ENCODE results near the gene AGL. TPM values are rescaled to one million over a fixed set of nuclear protein-coding genes. Genes with fewer than 3 reads are reported as not detected.

The AGL gene
- total and polyA plus RNA-seq, 2 of the 8 experiments (the other 6 are each of a cell fraction or from before 2014, with no cell fraction given) = 2.7 to 19.2 TPM

DNA sequence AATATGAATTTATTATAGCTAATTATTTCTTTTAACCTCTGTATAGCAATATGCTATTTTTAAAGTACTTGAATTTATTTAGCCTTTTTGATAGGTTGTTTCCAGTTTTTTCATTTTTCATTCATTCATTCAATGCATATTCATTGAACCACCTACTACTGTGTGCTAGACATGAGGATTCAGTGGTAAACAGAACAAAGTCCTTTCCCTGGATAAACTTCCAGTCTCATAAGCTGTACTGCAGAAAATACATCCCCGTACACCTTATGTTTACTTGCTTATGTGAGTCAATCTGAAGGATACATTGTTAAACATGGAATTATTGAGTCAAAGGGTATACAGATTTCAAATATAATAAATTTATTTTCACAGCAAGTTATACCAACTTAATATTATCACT is 21.9 kb downstream of the AGL start (continued):
- TF ChIP-seq EZH2 (IDR thresholded peaks at IDR 0.05; ENCODE audit: low read depth, low read length, severe bottlenecking) (no peak), CHD1 (IDR thresholded peaks at IDR 0.05; ENCODE audit: low read depth, low read length) (no peak), TCF12 (IDR thresholded peaks at IDR 0.05; ENCODE audit: low read depth, low read length) (no peak), YY1 (IDR thresholded peaks at IDR 0.05; ENCODE audit: low read depth, low read length) (no peak), SIN3A (conservative IDR thresholded peaks at IDR 0.05 in 1 of 2, IDR thresholded peaks at IDR 0.05 in 1 of 2; ENCODE audit: low read depth in 1 of 2, low read length in 2 of 2) (no peak), SRF (IDR thresholded peaks at IDR 0.05; ENCODE audit: low read depth, low read length) (no peak)
